Measurements from ENCODE around the gene FERMT1.

- TF ChIP-seq EZH2 (IDR thresholded peaks at IDR 0.05; ENCODE audit: borderline replicate concordance, insufficient read depth, low read depth, low read length, poor library complexity, severe bottlenecking) = no peak
- no peak for TF ChIP-seq CTCF (IDR thresholded peaks at IDR 0.05)
These were observed 46.4 kb upstream of the FERMT1 start for GRCh38 chr20:6169251-6169650.

All from B cell (primary cell).